ENCODE data around the gene CCDC134. TPM values are rescaled to one million over a fixed set of nuclear protein-coding genes. Genes with fewer than 3 reads are reported as not detected.

Gene CCDC134
- total and polyA plus RNA-seq, 9 of the 15 experiments (the other 6 are each of a cell fraction or from before 2014, with no cell fraction given): 0.56 to 11.9 (median 5.3) TPM

GRCh38 chr22:41832553-41833368 lies 32.3 kb downstream of the CCDC134 start, which contains the start of gene SREBF2 (continued):
- TF ChIP-seq HNRNPH1 (optimal IDR thresholded peaks at IDR 0.05; ENCODE audit: low read depth, low read length) (no peak), RBFOX2 (IDR thresholded peaks at IDR 0.05; ENCODE audit: low read depth, low read length) (peak; percentile 82), E2F1 (CRISPR knock-in tag; IDR thresholded peaks at IDR 0.05) (no peak), MEIS2 (IDR thresholded peaks at IDR 0.05; ENCODE audit: partially characterized antibody) (peak; percentile 41), TCF3 (CRISPR knock-in tag; IDR thresholded peaks at IDR 0.05) (peak; percentile 53), ZKSCAN1 (IDR thresholded peaks at IDR 0.05; ENCODE audit: low read depth, low read length) (peak; percentile 3; the same call in 1 of the 2 replicates), ZNF589 (CRISPR knock-in tag; IDR thresholded peaks at IDR 0.05; ENCODE audit: low read depth) (peak; percentile 70), ESRRA (IDR thresholded peaks at IDR 0.05; ENCODE audit: borderline replicate concordance, low read depth) (peak; percentile 86), TBP (optimal IDR thresholded peaks at IDR 0.05; ENCODE audit: low read depth, low read length) (peak; percentile 78), TAF1 (IDR thresholded peaks at IDR 0.05; ENCODE audit: control insufficient read depth, extremely low read depth, insufficient read depth, low read length, severe bottlenecking) (peak; percentile 73), ARID4B (CRISPR knock-in tag; IDR thresholded peaks at IDR 0.05) (0 out of 2 replicates have a peak, but pooled peaks have one; percentile 7), ZNF395 (CRISPR knock-in tag; IDR thresholded peaks at IDR 0.05) (peak; percentile 63; the same call in 1 of the 2 replicates), RB1 (IDR thresholded peaks at IDR 0.05; ENCODE audit: low read depth) (peak; percentile 35)
- TF ChIP-seq, protein P1, sequence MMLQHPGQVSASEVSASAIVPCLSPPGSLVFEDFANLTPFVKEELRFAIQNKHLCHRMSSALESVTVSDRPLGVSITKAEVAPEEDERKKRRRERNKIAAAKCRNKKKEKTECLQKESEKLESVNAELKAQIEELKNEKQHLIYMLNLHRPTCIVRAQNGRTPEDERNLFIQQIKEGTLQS (IDR thresholded peaks at IDR 0.05): peak; percentile 99
- TF ChIP-seq, protein P1 (CRISPR knock-in tag; conservative IDR thresholded peaks at IDR 0.05): peak; percentile 83; the same call in 1 of the 2 replicates

Data from K562 (cell line).